Stomach (tissue), 4 donors: ENCODE data around the gene DYRK1B.
"Not testable (repeated sequence)": the region's sequence is repeated elsewhere in the genome, so short reads cannot be mapped to it uniquely, and the experiment has no call there.

ENCODE experiments used
- CTCF ChIP-seq, 7 experiments: fragments of 450-650 bp in 4 of 7; fragments of 200-600 bp in 3 of 7; sonication (generic) in 3 of 7; IDR thresholded peaks; one replicate each; pipeline ENCODE4 v1.5.1; 2016 to 2019; ENCODE audit warnings: antibody characterized with exemption in 7 of 7, control low read depth in 2 of 7, mild to moderate bottlenecking in 1 of 7
- POLR2A ChIP-seq, 4 donors: fragments of 450-650 bp; IDR thresholded peaks; one replicate each; pipeline ENCODE4 v1.6.1; 2016; ENCODE audit warnings: antibody characterized with exemption in 4 of 4, control low read depth in 2 of 4, mild to moderate bottlenecking in 1 of 4, moderate library complexity in 1 of 4
- POLR2AphosphoS5 ChIP-seq, 3 donors: sonication (generic); formaldehyde crosslinking; IDR thresholded peaks; one replicate each; pipeline ENCODE4 v1.6.1; 2016; ENCODE audit warnings: antibody characterized with exemption in 3 of 3

DNA sequence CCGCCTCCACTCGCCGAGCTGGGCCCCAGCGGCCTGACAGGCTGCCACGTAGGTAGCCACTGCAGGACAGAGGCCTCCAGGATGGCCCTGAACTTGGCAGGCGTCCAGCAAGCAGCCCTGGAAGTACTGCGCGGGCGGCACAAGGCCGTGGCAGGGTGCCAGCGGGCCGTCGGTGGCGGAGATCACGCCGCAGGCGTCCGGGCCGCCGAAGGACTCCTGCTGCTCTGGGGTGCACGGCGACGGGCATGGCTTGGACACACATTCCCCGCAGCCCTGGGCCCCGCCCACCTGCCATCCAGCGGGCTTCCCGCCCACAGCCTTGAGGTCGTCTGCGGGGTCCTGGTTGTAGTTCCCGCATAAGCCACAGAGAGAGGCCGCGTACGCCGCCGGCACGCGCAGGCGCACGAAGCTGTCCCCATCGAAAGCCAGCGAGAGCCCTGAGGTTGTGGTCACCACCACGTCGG is 41.5 kb upstream of the DYRK1B start:
- not testable (repeated sequence) for TF ChIP-seq POLR2A, CTCF, POLR2AphosphoS5 (IDR thresholded peaks at IDR 0.05)
